GM19025 (cell line): ENCODE measurements around the gene NBEAL2.

Experiments
- ATAC-seq: cut with Tn5 transposase; IDR thresholded peaks from one replicate; pipeline ENCODE4 v1.9.1; 2021; ENCODE audit warnings: mild to moderate bottlenecking, low read depth, moderate library complexity; ENCODE audit not compliant: unreplicated experiment

The NBEAL2 gene

DNA sequence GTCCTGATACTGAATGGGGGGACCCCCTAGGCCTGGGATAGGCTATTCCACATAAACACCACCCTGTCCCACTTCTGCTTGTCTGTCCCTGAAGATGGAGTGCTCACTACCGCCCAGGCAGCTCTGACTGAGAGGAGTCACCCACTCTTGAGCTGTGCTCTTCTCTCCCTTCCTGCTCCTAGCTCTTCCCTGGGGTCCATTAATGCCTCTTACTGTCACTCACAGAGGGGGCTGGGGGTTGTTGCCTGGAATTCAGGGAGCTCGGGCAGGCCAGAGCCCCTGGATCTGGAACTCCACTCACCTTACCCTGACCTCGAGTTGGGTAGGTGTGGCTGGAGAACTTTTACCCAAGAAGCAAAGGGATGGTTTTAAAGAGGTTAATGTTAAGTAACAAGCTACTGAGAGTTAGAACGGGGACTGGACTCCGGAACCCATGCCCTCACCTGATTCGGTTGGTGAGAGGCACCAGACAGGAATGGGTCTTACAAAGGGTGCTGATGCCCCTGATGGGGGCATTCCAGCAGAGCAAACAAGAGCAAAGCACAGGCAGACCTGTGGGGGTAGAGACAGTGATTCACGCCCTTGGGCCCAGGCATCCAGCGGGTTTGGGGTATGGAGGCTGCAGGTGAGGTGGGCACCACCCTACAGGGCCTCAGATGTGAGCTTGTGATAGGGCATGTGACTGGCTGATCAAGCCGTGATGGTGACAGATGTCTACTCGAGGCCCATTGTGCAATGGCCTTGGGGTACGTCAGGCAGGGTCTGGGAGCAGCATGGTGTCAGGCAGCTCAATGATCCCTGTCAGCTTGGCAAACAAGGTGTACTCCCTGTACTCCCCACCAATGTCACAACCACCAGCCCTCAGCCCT lies 5.4 kb downstream of the NBEAL2 start:
- no peak for ATAC-seq

DNA sequence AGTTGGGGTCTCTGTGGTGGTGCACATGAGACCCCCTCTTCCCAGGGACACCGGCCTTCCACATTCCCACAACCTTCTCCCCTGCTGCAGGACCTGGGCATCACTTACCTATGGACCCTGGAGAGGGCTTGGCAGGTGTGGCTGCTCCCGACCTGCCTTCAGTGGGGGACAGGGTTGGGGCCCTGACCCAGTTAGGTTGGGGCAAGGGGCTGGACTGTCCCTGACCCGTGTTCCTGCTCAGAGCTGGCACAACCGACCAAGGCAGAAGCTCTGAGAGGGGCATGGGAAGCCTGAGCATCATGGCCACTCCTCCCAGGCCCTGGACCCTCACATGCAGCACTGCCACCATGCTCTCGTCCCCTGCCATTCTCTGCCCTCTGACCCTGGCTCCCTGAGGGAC lies 6.1 kb downstream of the NBEAL2 start:
- ATAC-seq = no peak

DNA sequence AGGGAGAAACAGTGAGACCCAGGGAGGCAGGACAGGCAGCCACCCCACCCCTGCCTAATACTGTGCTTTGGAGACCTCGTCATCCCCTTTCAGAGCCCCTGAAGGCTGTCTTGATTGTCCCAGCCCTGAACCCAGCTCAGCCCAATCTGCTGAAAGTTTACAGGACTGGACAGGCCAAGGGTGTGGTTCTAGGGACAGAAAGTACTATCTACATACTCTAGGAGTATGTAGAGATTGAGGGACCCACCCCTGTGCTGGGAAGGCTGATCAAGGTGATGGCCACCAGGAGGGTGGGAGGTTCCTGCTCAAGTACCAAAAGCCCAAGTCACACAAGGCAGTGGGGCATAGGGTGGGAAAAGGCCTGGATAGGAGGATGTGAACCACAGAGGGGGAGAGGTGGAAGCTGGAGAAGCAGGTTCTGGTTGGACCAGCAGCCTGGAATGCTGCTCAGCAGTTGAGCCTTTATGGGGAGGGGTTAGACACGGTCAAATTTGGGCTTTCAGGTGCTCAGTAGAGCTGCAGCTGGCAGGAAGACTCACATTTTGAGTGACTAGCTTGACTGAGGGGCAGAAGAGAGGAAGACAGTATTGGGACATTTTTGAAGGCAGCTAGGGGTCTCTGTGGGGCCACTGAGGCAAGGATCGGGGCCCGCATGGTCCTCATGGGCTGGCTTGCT lies 6.7 kb downstream of the NBEAL2 start:
- no peak for ATAC-seq

DNA sequence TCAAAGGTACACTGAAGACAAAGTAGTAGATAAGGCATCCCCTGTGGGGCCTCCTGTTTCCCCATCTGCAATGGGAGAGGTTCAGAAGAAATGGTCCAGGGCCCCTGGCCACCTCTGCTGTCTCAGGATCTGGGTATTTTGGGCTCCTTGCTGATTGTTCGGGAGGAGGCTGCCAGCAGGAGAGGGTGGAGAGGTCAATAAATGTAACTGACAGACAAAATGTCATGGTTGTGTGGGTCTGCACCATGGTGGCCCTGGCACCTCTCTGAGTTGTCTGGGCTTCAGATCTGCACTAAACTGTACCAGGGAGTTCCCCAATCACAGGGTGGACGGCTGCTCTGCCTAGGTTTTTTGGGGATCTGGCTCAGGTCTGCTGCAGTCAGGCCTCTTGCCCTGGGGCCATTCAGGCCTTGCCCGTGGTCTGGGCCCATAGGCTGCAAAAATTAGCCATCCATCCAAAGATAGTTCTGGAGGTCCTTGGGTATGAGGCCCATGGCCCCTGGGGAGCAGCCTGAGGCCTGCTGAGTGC lies 7.4 kb downstream of the NBEAL2 start:
- ATAC-seq = no peak

DNA sequence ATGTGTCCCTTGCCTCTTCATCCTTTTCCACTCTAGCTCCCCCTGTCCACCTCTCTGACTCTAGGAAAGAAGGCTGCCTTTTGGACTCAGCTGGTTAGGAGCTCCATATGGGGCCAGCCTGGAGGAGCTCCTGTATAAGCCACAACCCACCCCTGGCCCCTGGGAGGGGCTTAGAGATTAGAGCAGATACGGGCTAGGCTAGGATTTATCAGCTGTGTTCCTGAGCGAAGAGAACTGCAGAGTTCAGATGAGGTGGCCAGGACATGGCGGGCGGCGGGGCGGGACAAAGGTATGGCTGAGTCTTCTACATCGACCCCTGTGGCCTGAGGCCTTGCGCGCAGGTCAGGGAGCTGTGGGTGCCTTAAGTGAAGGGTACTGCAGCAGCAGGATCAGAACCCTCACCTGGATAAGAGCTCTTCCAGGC lies 7.9 kb downstream of the NBEAL2 start:
- no peak for ATAC-seq

DNA sequence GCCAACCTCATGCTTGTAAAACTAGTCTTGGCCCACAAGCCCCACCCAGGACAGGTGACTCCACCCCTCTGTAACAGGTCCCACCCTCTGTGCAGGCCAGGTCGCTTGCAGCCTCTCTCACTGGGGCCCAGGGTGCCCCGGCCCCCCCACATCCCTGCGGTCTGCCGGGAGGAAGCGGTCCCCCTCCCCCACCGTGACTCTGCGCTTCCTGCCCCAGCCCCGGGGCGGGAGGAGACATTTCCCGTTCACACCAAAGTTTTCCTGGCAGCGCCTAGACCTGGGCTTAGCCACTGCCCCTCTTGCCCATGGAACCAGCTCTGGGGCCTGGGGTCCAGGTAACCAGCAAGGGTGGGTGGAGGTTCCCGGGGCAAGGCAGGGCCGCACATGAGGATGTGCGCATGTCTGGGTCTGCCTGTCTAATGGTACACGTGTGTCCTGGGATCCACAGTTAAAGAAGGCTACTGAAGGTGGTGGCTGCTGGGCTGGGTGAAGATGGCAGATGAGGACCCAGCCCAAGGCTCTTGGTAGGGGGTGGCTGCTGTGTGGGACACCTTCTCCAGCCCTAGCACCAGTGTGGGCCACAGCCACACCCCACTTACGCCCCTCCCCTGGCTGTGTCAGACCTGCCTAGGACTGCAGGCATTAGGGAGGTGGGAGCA lies 8.4 kb downstream of the NBEAL2 start:
- peak; percentile 62 for ATAC-seq

DNA sequence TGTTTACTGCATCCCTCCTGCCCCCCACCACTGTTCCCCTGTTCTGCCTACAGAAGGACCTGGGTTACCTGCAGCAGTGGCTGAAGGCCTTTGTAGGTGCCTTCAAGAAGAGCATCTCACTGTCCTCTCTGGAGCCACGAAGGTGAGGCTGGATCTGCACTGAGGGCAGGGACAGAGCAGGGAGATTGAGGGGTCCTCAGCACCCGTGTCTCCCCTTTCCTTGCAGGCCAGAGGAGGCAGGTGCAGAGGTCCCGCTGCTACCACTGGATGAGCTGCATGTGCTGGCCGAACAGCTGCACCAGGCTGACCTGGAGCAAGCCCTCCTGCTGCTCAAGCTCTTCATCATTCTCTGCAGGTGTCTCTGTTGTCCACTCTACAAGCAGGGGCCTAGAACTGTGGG lies 9.2 kb downstream of the NBEAL2 start:
- ATAC-seq = no peak

DNA sequence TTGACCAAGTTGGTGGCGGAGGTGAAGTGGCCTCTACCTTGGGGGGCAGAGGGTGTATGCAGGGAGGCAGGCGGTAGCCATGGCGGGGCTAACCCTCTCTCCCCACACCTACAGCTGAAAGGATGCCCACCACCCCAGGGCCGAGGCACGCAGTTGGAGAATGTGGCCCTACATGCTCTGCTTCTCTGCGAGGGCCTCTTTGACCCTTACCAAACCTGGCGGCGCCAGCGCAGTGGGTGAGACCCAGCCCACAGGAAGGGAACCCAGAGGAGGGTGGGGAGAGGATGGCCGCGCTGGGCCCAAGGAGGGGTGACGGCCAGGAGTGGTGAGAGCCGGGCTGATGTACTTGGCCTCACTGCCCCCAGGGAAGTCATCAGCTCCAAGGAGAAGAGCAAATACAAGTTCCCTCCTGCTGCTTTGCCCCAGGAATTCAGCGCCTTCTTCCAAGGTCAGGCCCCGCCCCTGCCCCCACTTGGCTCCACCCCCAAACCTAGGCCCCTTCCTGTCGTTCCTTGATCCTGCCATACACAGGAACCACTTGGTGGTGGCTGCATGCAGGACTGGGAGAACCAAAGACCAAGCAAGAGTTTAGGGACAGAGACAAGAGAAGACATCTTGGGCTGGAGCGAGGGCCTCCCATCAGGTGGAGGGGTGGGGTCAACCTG lies 9.8 kb downstream of the NBEAL2 start:
- ATAC-seq = no peak

DNA sequence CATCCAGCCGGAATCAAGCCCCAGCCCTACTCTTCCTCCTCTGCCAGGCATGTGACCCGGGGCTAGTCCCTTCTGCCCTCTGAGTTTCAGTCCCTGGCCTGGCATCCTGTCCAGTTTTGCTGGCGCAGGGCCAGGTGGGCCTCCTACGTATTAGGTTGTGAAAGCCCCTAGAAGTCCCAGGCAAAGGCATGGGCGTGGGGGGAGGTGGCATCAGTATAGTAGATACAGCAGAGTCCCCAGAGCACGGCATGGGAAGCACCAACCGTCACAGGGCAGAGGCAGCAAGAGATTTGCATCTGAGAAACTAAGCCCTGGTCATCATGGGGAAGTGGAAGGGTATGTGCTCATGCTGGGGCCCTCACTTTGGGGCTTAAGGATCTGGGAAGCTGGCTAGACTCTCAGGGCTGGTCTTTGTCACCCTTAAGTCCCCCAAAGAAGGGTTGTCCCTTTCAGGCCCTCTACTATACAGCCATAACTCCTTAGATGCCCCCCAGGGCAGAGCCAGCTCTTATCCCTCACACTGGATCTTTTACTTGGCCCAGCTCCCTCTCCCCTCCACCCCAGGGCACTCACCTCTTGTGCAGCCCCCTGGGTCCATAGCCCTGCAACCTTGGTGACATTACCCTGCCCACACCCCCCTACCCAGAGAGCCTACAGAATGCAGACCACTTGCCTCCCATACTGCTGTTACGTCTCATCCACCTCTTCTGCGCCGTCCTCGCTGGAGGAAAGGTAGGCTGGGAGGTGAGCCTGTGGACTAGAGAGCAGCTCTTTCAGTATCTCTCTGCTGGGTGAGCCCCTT lies 11.3 kb downstream of the NBEAL2 start:
- peak; percentile 54 for ATAC-seq

DNA sequence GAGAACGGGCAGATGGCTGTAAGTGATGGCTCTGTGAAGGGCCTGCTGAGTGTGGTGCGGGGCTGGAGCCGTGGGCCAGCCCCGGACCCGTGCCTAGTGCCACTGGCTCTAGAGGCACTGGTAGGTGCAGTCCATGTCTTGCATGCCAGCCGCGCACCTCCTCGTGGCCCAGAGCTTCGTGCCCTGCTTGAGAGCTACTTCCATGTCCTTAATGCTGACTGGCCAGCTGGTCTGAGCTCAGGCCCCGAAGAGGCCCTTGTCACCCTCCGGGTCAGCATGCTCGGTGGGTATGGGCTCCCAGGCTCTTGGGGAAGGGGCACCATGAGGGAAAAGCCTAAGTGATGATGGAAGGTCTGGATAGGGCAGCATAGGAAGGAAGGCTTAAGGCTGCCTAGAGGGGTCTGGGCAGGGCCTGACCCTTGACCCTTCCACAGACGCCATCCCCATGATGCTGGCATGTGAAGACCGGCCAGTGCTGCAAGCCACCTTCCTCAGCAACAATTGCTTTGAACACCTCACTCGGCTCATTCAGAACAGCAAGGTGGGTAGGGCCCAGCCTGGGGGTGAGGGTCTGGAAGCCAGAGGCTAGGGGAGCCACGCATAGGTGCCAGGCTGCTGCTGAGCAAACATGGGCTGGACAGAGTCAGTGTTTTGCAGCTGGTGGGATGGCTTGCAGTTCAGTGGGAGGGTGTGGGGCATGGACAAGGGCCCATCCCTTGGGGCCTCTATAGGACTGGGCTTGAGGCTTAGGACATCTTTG lies 12.1 kb downstream of the NBEAL2 start:
- no peak for ATAC-seq

DNA sequence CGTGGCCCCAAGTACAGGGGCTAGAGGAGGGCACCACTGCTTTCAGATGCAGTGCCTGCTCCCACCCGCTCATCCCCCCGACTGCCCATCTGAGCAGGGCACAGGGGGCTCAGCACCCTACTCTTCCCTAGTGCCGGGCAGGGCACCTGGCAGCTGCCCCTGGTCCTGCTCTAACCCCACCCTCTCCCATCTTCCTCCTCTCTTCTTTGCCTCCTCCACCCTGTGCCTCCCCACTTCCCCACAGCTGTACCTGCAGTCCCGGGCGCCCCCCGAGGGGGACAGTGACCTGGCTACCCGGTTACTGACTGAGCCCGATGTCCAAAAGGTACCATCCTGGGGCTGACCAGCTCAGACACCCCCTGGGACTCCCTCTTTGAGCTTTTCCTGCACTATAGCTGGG lies 12.8 kb downstream of the NBEAL2 start:
- ATAC-seq = no peak

DNA sequence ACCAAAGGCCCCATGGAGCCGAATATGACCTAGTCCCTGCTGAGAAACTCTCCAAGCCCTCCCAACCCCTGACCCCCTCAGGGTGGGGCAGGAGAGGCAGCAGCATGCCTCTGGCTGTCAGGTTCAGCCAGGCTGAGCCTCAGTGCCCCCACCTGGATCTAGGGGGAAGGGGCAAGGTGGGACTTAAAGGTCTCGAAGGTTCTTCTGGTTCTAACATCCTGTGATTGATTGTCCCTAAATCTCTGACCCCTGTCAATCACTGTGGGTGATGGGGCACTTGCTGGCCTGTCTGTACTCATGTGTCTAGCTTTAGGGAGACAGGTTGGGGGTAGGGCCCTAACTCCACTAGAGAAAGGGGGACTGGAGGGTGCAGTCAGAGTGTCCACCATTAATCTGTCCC lies 13.8 kb downstream of the NBEAL2 start:
- ATAC-seq = no peak

DNA sequence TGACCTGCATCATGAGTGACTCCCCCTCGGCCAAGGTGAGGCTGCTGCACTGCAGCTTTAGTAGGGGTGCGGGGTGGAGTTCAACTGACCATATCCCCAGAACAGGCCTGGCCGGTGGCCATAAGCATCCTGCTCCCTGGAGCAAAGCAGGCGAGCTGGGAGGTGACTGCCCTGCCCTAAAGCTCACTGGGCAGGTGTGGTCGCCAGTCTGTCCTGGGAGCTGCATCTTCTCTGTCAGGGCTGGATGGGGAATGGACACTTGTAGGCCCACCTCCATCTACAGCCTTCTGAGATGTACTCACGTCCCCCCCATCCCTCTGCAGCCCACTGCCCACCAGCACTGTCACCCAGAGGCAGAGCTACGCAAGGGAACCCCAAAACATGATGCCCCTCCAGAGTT lies 14.5 kb downstream of the NBEAL2 start:
- no peak for ATAC-seq

DNA sequence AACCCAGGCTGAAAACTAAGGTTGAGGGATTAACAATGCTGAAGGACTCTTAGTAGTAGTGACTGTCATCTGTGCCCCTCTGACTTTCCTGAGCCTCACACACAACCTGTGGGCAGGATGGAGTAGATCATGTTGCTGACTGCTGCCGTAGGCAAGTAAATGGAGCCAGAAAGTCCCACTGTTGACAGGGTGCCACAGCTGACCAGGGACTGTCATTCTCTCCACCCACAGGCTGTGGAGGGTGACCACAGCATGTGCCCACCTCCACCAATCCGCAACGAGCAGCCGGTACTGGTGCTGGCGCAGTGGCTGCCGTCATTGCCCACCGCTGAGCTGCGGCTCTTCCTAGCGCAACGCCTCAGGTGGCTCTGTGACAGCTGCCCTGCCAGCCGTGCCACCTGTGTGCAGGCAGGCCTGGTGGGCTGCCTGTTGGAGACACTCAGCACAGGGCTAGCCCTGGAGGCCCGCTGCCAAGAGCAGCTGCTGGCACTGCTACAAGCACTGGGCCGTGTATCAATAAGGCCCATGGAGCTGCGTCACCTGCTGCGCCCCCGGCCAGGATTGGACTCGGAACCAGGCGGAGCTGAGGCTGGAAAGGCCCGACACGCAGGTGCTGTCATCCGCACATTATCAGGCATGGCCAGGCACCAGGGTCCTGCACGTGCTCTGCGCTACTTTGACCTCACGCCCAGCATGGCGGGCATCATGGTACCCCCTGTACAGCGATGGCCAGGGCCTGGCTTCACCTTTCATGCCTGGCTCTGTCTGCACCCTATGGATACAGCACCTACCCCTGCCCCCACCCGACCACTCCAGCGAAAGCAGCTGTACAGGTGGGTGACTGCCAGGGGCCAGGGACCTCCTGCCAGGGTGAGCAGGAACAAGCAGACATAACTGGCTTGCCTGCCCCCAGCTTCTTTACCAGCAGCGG lies 15.6 kb downstream of the NBEAL2 start:
- no peak for ATAC-seq

DNA sequence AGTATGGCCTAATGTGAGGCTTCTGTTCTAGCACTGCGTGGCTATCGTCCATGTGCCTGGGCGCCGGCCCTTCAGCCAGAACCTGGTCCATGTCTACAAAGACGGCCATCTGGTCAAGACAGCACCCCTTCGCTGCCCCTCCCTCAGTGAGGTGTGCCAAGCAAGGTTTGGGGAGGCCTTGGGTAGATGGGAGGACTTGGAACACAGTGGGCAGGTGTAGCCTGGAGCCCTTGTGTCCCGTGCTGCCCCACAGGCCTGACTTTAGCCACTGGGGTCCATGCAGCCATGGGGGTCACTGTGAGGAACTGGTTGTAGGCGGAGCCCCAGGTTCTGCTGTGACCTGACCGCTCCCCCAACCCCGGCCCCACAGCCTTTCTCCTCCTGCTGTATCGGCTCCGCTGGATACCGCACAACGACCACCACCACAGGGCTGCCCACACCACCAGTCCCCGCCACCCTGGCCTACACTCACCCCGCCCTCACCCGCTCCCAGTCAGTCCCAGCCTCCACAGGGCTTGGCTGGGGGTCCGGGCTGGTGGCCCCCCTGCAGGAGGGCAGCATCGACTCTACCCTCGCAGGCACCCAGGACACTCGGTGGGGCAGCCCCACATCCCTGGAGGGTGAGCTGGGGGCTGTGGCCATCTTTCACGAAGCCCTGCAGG lies 16.6 kb downstream of the NBEAL2 start:
- ATAC-seq = no peak

DNA sequence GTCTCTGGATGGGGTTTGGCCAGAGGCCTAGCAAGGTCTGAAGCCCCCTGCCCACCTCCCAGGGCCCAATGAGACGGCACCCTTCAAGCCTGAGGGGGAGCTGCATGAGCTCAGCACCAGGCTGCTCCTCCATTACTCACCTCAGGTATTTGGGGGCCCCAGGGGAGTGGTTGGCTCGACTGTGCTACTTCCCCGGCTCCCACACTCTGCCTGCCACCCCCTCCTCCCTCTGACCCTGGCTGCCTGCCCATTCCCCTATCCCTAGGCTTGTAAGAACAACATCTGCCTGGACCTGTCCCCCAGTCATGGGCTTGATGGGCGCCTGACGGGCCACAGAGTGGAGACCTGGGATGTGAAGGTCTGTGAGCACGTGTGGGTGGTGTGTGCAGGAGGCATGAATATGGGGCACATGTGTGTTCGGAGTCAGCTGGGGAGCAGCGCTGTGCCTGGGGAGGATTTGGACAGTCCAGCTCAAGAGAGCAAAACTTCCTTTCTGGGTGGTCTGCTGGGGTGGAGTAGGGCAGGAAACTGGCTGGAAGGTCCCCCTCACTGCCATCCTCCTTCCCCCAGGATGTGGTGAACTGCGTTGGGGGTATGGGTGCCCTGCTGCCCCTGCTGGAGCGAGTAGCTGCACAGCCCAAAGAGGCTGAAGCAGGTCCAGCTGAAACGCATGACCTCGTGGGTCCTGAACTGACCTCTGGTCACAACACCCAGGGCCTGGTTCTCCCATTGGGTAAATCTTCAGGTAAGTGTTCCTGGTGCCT lies 17.4 kb downstream of the NBEAL2 start:
- ATAC-seq = no peak
